Right lung (tissue), 5 donors: ENCODE measurements around the gene DAB2IP. TPM values are rescaled to one million over a fixed set of nuclear protein-coding genes. Genes with fewer than 3 reads are reported as not detected.

ENCODE experiments used
- DNase-seq, 2 donors: peaks; one replicate each; pipeline ENCODE4 v3.0.0-alpha.2; 2013
- polyA plus RNA-seq, 5 donors: library from polyadenylated mRNA; unstranded; fragments of 120-200 nt; gene quantifications; one replicate each; pipeline versions ENCODE4 v1.2.1 to v1.2.3, GENCODE V29; 2013; ENCODE audit warnings: inconsistent platforms in 1 of 5, low replicate concordance in 1 of 5; ENCODE audit not compliant: insufficient read length in 5 of 5, insufficient read depth in 1 of 5

DAB2IP gene
- polyA plus RNA-seq, 5 donors: 22.9 to 34.5 (median 28.3) TPM

DNA sequence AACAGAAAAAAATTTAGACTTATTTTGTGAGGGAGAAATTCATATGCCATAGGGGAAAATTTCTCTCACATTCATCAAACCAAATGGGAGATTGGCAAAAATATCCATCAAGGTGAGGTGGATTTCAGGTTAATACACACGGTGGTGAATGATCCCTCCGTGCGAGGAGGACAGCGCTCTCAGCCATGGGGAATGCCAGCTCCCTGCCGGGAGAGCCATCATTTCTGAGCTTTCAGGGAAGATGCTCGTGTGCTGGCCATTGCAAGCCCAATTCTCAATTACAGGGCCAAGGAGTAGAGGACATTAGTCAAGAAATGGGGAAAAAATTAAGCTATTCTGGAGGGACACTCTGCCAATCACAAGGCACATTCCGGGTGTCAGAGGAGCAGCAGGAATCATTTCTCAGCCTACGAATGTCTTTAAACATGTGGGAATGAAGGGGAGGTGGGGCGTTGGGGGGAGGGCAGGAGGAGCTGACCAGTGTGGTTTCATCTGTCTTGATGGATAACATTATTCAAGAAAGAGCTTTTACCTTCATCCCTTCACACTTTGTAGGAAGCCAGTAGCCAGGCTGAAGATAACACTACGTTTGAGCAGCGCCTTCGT lies 165.5 kb downstream of the DAB2IP start:
- DNase-seq: no peak

DNA sequence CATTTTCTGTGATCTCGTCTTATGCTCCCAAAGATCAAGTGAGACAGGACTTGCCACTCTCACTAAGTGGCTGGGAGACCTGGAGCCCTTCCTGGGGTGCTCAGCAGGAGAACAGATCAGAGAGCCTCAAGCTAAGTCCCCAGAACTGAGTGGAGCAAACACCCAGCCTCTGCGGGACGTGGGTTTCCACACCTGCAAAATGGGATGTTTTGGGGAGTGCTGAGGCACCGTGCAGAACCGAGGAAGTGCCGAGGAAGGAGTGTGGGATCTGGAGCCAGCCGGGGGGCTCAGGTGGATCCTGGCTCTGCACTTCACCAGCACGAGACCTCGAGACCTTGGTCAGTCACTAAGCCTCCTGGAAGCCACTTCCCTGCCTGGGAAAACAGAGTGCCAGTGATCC lies 166.0 kb downstream of the DAB2IP start:
- DNase-seq: no peak

GRCh38 chr9:121818016-121818661 lies 166.7 kb downstream of the DAB2IP start:
- no peak for DNase-seq

DNA sequence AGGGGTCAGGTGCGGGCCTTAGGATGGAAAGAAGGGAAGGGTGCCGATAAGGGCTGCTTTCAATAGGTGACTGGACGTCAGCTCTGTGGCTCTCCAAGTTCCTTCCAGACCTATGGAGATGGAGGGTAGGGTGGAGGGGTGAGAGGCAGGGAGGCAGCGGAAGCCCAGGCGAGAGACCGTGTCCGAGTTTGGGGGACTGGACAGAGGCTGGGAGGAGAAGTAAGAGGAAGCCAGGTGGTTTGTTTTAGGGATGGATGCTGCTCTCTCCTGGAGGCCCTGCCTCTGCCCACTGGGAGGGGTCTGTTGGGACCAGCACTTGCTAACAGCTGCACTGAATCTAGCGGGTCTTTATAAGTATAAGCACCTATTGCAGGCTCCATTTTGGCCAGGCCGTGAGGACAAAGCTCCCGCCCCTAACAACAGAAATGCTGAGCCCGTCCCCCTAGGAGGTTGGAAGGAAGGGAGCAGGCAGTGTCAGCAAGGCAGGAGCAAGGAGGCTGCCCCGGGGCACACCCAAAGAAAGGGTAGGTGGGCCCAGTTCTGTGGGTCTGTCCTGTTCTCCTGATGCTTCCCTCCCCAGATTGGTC lies 167.5 kb downstream of the DAB2IP start:
- DNase-seq: no peak

- peak in 1 of 2 donors; percentile 31 for DNase-seq
Observed at GRCh38 chr9:121819428-121820231, 168.2 kb downstream of the DAB2IP start.

GRCh38 chr9:121820286-121821005 lies 169.0 kb downstream of the DAB2IP start:
- no peak for DNase-seq

- no peak for DNase-seq
Observed at GRCh38 chr9:121821326-121821725, 169.9 kb downstream of the DAB2IP start.

GRCh38 chr9:121822093-121823085 lies 171.0 kb downstream of the DAB2IP start:
- no peak for DNase-seq

GRCh38 chr9:121823451-121824169 lies 172.2 kb downstream of the DAB2IP start:
- DNase-seq: no peak

DNA sequence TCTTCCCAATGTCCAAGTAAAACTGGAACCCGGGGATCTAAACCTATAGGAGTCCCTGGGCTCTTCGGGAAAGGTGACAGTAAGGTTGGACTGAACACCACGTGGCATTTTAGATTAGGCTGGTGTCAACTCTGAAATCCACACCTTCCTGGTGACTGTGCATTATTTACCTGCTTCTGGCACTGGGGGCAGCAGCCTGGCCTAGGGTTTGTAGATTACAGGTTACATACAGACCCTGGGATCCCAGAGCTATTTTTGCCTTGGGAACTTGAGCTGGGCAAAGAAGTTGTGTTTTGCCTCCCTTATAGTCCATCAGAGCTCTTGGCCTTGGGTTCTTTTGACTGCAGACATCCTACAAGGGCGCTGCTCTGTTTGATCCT lies 173.2 kb downstream of the DAB2IP start:
- DNase-seq: no peak

GRCh38 chr9:121825031-121825691 lies 173.7 kb downstream of the DAB2IP start:
- no peak for DNase-seq

GRCh38 chr9:121826711-121827110 lies 175.3 kb downstream of the DAB2IP start:
- no peak for DNase-seq

DNA sequence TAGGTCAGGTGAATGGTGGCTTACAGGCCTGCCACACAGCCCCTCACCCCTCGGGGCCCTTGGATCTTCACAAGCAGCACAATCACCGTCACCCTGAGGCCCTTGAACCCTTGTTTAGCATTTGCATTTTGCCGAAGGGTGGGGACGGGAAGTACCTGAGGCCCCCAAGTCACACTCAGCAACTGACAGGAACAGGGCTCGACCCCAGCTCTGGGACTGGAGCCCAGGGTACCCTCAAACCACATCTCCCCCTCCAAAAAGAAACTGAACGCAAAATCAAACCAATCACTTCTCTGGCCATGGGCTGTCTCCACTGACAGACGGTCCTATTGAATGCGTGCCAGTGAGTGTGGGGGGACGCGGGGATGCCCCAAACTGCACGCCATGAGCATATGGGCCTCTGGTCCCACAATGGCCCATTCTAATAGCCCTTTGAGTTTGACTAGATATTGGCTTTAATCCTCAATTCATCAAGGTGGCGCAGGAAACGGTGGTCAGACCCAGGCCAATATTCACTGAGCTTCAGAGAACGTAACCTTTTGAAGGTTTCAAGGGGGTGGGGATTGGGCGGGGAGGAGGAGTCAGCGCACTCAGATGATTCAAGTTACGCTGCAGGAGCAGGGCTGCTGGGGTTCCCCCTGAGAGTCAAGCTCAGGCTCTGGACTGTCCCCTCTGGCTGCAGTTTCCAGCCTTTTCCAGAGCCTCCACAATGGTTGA lies 176.0 kb downstream of the DAB2IP start:
- DNase-seq: no peak

DNA sequence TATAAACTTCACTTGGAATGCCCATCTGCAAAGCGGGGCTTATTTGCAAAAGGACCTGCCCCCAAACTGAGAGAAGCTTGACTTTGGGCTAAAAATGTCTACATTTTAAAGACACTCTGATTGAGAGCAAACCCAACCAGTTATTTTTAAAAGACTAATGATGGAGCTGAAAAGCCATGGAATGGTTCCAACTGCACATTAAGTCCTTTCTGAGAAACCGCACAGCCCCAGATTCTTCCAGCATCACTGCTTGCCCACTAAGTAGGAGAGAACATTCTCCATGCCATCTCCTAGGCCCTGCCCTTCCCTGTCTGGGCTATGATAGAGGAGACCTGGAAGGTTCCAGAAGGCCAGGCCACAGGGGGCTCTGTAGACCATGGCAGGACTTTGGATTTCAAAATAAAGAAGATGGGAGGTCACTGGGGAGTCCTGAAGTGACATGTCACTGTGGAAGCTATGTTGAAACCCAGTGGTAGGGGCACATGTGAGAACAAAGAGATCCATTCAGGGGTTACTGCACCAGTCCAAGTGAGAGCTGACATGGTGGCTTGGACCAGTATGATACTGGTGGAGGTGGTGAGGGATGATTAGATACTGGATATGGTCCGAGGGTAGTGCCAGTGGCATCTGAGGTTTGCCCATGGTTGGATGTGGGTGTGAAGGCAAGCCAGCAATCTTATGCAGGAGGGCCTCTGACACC lies 179.2 kb downstream of the DAB2IP start:
- DNase-seq: no peak

GRCh38 chr9:121831869-121832268 lies 180.4 kb downstream of the DAB2IP start:
- DNase-seq: no peak

DNA sequence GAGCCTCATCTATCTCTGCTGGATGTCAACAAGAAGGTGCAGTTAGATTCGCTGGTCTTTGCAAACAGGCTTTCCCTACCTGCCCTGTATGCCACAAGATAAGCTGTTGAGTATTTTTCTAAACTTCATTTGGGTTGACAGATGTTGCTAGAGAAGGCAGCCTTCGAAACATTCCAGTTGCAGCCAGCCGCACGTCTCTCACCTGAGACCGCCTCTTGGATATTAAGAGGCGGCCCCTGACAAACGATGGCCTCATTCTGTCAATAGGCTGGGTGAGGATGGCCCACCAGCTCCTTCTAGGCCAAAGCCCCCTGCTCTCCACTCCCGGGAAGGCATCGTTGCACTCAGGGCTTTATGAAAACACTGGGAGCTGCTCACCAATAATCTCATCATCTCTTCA lies 181.6 kb downstream of the DAB2IP start:
- no peak for DNase-seq
